Stimulated activated naive CD8-positive, alpha-beta T cell treated with anti-CD3 and anti-CD28 coated beads, Interleukin-15, Interleukin-2, amounts not matched to agents 100 ng/mL and 50 ng/mL, for 24 hours (primary cell): ENCODE measurements around the gene NAXE.

Source experiments
- H3K27ac Mint-ChIP-seq: one replicate; pipeline ENCODE4 v1.8.0; 2021; ENCODE audit warnings: mild to moderate bottlenecking, mixed read lengths
- H3K27me3 Mint-ChIP-seq: one replicate; pipeline ENCODE4 v1.8.0; 2021; ENCODE audit warnings: mixed read lengths
- H3K36me3 Mint-ChIP-seq: one replicate; pipeline ENCODE4 v1.8.0; 2021; ENCODE audit warnings: low read depth, mixed read lengths
- H3K4me1 Mint-ChIP-seq: one replicate; pipeline ENCODE4 v1.8.0; 2021; ENCODE audit warnings: low read depth, mixed read lengths
- H3K4me3 Mint-ChIP-seq: one replicate; pipeline ENCODE4 v1.8.0; 2021; ENCODE audit warnings: mild to moderate bottlenecking, mixed read lengths
- H3K9me3 Mint-ChIP-seq: one replicate; pipeline ENCODE4 v1.8.0; 2021; ENCODE audit warnings: mixed read lengths

NAXE gene

DNA sequence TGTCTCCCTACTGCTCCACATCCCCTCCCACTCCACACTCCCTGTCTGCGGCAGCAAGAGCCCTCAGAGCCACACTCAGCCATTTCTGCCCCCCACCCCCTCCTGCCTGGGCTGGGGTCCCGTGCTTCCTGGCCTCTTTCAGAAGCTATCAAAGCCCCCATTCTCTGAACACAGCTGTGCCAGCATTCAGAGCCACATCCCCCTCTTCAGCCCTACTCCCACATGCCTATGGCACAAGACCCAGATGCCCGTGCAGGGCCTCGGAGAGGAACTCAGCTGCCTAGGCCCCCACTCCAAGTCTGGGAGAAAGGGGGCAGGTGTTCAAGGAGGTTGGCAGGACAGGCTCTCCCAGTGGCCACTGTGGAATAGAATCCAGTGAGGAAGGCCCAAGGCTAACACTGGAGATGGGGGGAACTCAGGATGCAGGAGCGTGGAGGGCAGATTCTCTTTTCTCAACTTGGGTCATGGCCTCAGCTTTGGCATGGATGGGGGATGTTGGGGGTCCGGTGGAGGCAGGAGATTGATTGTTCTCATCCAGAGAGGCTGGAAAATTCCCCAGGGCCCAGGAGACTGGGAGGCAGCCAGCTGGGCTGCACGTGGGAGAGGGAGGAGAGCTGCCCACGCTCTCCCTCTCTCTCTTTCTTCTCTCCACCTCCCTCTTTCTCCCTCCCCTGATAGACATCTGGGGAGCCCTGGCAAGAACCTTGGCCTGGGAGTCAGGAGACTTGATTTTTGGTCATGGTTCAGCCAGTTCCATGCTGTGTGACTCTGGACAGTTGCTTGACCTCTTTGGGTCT, 46.8 kb downstream of the NAXE start:
- H3K9me3 Mint-ChIP-seq: no peaks in the 10 kb centered on the region
- H3K36me3 Mint-ChIP-seq: no peaks in the 10 kb centered on the region
- H3K4me1 Mint-ChIP-seq: peaks cover 19% of the 10 kb centered on the region
- no peak overlapping the region for H3K27ac Mint-ChIP-seq
- no peak overlapping the region for H3K4me3 Mint-ChIP-seq
- H3K27me3 Mint-ChIP-seq: peaks cover 67% of the 10 kb centered on the region

DNA sequence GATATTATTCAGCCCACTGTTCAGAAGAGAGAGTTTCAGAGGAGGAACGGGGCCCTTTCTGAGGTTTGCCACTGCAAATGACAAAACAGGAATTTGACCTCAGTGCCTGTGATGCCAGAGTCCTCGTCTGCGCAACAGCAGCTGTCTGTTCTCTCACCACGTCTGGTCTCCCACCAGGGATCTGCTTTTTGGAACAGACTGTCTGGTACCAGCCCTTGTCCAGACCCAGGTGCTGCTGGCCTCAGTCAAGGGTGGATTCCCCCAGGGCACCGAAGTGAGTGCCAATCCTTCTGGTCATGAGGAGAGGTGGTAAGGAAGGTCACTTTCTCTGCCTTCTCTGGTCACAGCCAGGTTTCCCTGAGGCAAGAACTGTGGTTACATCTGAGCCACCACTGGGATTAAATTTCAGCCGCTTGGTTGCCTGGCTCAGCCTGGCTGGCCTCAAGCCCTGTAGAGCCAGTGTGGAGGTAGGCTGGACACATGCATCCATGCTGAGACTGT, 48.1 kb downstream of the NAXE start:
- H3K27me3 Mint-ChIP-seq: peaks cover 70% of the 10 kb centered on the region
- H3K36me3 Mint-ChIP-seq: no peaks in the 10 kb centered on the region
- peaks cover 25% of the 10 kb centered on the region for H3K4me1 Mint-ChIP-seq
- no peak overlapping the region for H3K27ac Mint-ChIP-seq
- no peak overlapping the region for H3K4me3 Mint-ChIP-seq
- H3K9me3 Mint-ChIP-seq: no peaks in the 10 kb centered on the region

DNA sequence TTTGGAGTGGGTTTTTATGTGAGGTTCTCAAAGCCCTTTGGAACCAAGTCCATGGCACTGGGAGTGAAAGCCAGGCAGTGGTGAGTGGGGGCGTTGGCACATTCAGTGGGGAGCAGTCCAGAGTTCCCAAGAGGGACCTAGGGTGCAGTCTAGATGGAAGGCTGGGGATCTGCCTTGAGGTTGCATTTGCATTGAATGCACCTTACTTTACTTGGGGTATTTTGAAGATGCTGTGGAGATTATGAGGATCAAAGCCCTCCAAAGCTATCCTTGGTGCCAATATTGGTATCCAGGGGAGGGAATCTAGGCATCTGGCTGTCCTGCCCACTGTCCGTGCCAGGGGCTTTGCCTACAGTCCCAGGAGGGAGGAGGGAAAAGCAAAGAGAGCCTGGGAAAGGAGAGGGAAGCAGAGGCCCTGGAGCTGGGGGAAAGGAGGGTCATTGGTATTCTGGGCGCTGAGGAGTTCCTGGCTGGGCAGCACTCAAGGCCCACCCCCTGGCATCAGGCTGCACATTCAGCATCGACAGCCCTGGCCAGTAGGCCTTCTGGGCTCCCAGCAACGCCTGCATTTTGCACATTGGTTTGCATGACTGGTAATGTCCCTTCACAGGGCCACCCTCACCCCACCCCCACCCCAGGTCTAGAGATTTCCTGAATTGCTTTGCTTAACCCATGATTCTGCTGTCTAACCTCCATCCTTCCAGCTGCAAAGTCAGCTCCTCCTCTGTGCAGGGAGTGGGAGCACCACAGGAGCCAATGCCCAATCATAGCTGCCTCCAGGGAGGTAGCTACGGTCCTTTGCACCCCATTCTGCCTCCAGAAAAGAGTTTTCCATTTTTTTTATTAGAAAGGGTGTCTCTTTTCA, 49.5 kb downstream of the NAXE start:
- H3K4me3 Mint-ChIP-seq: peak overlapping the region; percentile 47
- H3K4me1 Mint-ChIP-seq: peaks cover 25% of the 10 kb centered on the region
- H3K9me3 Mint-ChIP-seq: no peaks in the 10 kb centered on the region
- no peaks in the 10 kb centered on the region for H3K36me3 Mint-ChIP-seq
- H3K27me3 Mint-ChIP-seq: peaks cover 80% of the 10 kb centered on the region
- no peak overlapping the region for H3K27ac Mint-ChIP-seq

DNA sequence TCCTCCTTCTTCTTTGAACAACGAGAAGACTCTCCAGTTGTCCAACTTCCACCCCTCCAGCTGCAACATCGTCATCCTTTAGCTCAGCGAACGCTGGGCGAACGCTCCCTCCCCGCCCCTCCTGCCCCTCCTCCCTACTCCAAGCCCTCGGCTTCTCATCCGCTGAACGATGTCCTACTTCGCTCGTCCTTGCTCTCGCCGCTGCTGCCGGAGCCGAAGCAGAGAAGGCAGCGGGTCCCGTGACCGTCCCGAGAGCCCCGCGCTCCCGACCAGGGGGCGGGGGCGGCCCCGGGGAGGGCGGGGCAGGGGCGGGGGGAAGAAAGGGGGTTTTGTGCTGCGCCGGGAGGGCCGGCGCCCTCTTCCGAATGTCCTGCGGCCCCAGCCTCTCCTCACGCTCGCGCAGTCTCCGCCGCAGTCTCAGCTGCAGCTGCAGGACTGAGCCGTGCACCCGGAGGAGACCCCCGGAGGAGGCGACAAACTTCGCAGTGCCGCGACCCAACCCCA, 50.2 kb downstream of the NAXE start, which contains the start of gene BCAN:
Gene BCAN, plus strand, starts transcription at position 357 of the 504 bp plus-strand sequence. CDS start 3,938 bp downstream, outside the sequence.
- Mint-ChIP-seq H3K9me3 (no peaks in the 10 kb centered on the region), H3K27ac (no peak within 1 kb of the TSS), H3K27me3 (peaks cover 81% of the 10 kb centered on the region), H3K4me3 (peak within 1 kb of the TSS; percentile 47), H3K36me3 (no peaks in the 10 kb centered on the region), H3K4me1 (peaks cover 25% of the 10 kb centered on the region)

DNA sequence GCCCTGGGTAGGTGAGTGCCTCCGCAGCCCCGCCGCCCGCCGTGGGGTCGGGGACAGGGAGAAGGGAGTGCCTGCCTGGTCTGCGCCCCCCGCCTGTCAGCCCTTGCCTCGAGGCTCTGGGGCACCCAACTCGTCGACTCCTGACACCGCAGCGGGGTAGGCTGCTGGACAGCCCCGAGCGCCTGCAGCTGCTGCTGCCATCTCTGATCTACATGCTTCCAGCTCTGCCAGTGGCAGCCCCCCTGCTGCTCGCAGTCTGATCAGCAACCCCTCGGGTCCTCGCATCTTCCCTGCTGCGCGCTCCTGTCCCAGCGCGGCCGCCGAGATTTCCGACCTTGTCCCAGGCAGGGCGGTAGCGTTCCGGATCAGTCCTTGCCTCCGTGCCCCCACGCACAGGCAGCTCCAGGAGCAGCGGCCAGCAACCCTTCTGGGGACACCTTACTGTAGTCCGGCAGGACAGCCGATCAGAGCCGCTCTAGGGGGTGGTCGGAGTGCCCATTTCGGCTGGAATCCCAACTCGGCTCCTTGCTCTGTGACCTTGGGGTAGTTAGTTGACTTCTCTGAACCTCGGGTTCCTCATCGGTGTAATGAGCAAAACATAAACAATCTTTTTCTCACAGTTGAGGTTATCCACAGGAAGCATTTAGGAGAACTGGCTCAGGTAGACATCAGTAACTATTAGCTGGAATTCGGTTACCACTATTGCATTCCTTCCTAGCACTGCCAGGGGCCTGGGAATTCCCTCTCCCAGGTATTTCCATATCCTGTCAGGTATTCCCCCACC, 50.9 kb downstream of the NAXE start:
- Mint-ChIP-seq H3K27ac (no peak overlapping the region), H3K9me3 (no peaks in the 10 kb centered on the region), H3K27me3 (peaks cover 87% of the 10 kb centered on the region), H3K4me3 (peak overlapping the region; percentile 28), H3K4me1 (peaks cover 25% of the 10 kb centered on the region), H3K36me3 (no peaks in the 10 kb centered on the region)

DNA sequence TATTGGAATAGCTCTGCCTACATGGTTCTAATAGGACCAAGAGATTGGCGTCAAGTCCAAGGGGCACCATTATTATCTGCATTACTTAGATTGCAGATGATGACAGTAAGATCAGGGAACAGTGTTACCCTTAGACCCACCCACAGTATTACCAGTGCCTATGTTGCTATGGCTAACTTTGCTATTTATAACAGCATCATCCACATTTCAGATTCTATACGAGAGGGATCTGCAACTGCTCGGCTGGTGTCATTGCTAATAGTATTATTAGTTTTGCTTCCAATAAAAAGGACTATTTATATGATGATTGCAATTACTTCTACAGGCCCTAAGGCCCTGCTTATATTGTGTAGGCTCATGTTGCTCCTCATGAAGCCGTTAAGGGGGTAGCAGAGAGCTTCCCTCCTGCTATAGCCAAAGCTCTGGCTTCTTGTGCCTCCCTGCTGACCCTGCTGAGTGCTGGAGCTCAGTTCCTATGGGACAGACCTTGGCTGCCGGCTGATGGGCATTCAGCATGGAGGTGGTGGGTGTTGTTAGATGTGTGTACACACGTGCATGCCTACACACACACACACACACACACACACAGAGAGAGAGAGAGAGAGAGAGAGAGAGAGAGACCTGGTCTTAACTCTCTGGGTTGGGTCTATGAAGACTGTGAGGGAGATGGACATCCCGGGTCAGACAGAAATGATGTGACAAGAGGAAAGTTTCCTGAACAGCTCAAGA, 51.6 kb downstream of the NAXE start:
- Mint-ChIP-seq H3K27ac (no peak overlapping the region), H3K9me3 (no peaks in the 10 kb centered on the region), H3K27me3 (peaks cover 86% of the 10 kb centered on the region), H3K4me1 (peaks cover 25% of the 10 kb centered on the region), H3K4me3 (no peak overlapping the region), H3K36me3 (no peaks in the 10 kb centered on the region)

DNA sequence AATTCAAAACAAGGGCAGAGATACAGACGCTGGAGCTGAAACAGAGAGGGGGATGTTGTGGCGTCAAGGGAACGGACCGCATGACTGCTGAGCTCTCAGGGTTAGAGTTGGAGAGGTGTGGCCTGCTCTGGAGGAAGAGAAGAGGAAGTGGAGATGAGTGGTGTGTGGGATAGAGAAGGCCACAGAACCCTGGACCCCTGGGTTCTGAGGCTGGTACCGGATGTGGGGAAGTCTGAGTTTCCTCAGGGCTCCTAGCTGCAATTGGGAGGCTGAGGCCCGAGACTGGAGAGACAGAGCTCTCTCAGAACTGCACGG, 52.2 kb downstream of the NAXE start:
- Mint-ChIP-seq H3K9me3 (no peaks in the 10 kb centered on the region), H3K4me1 (peaks cover 25% of the 10 kb centered on the region), H3K4me3 (no peak overlapping the region), H3K36me3 (no peaks in the 10 kb centered on the region), H3K27me3 (peaks cover 85% of the 10 kb centered on the region), H3K27ac (no peak overlapping the region)
